ENCODE results near the gene CTDNEP1.

CTDNEP1 gene

DNA sequence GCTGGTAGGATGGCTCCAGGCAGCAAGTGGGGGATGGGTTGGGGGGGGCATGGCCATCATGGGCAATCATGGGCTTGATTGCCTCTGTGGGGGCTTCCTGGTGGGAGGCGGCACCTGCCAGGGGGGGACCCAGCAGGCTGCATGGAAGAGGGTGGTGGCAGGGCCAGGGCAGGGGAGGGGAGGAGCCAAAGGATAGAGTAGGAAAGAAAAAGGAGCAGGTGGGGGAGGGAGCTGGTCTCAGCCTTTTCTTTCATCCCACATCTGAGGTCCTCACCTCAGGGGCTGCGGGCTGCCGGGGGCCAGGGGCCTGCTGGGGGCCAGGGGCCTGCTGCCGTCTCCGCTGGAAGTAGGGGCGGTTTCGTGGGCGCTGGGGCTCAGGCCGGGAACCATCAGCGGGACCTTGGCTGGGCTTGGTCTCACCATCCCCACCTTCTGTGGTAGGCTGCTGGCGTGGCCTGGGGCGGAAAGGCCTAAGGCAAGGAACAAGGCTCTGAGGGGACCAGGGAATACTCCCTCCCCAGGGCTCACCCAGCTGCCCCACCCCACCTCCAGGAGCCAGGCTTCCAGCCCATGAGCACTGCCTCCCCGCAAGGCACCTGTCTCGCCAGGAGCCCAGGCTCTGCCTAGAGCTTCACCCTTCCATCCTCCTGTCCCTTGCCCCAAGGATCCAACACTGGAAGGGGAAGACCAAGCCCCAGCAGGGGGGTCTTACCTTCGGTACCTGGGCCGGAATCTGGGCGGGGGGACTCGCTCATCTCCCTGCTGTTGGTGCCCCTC, 37.9 kb upstream of the CTDNEP1 start:
- peaks cover 6% of the 10 kb centered on the region; the same call in 1 of the 2 replicates for H3K27me3 ChIP-seq (ENCODE audit: control insufficient read depth, insufficient read depth, low read length)

DNA sequence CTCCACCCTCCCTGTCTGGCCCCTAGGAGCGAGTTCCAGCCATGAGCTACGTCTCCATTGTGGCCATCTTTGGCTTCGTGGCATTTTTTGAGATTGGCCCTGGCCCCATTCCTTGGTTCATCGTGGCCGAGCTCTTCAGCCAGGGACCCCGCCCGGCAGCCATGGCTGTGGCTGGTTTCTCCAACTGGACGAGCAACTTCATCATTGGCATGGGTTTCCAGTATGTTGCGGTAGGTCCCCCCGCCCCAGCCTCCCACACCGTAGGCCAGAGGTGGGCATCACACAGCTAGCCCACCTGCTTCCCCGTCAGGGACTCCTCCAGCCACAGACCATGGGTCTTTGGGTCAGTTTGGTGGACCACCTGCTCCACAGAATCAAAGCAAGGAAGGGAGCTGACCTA, 34.1 kb upstream of the CTDNEP1 start:
- H3K9ac ChIP-seq (ENCODE audit: low read depth, low read length) = no peak overlapping the region
- H3K36me3 ChIP-seq (ENCODE audit: control insufficient read depth, insufficient read depth, low read length) = 0 out of 2 replicates have a peak, but pooled peaks cover 11% of the 10 kb centered on the region
- no peak overlapping the region for H3K4me3 ChIP-seq (ENCODE audit: low read depth, low read length)
- H3K27me3 ChIP-seq (ENCODE audit: control insufficient read depth, insufficient read depth, low read length) = peaks cover 18% of the 10 kb centered on the region
- H3K9me3 ChIP-seq (ENCODE audit: control insufficient read depth, insufficient read depth, low read length) = no peaks in the 10 kb centered on the region
- H3K4me1 ChIP-seq (ENCODE audit: control insufficient read depth, insufficient read depth, low read length) = peaks cover 5% of the 10 kb centered on the region
- no peak overlapping the region for H3K27ac ChIP-seq (ENCODE audit: low read depth, low read length)

More for the DNA sequence above, 37.9 kb upstream of the CTDNEP1 start:
- no peaks in the 10 kb centered on the region for H3K9me3 ChIP-seq (ENCODE audit: control insufficient read depth, insufficient read depth, low read length)
- H3K27ac ChIP-seq (ENCODE audit: low read depth, low read length) = no peak overlapping the region
- H3K9ac ChIP-seq (ENCODE audit: low read depth, low read length) = no peak overlapping the region
- peaks cover 6% of the 10 kb centered on the region for H3K4me1 ChIP-seq (ENCODE audit: control insufficient read depth, insufficient read depth, low read length)
- H3K36me3 ChIP-seq (ENCODE audit: control insufficient read depth, insufficient read depth, low read length) = 0 out of 2 replicates have a peak, but pooled peaks cover 8% of the 10 kb centered on the region
- no peak overlapping the region for H3K4me3 ChIP-seq (ENCODE audit: low read depth, low read length)

DNA sequence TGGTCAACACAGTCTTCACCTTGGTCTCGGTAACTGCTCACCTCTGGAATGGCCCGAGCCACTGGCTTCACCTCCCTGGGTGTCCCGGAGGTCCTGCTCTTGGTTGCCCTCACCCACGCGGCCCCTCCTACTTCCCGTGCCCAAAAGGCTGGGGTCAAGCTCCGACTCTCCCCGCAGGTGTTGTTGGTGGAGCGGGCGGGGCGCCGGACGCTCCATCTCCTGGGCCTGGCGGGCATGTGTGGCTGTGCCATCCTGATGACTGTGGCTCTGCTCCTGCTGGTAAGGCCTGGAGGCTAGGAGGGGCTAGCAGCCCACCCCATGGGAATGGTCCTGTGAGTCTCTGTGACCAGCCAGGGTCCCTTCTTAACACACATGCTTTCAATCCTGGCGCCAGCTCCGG, 33.4 kb upstream of the CTDNEP1 start:
- no peak overlapping the region for H3K9ac ChIP-seq (ENCODE audit: low read depth, low read length)
- peaks cover 10% of the 10 kb centered on the region for H3K4me1 ChIP-seq (ENCODE audit: control insufficient read depth, insufficient read depth, low read length)
- H3K4me3 ChIP-seq (ENCODE audit: low read depth, low read length) = no peak overlapping the region
- H3K27ac ChIP-seq (ENCODE audit: low read depth, low read length) = no peak overlapping the region
- H3K27me3 ChIP-seq (ENCODE audit: control insufficient read depth, insufficient read depth, low read length) = peaks cover 19% of the 10 kb centered on the region
- no peaks in the 10 kb centered on the region for H3K9me3 ChIP-seq (ENCODE audit: control insufficient read depth, insufficient read depth, low read length)
- H3K36me3 ChIP-seq (ENCODE audit: control insufficient read depth, insufficient read depth, low read length) = 0 out of 2 replicates have a peak, but pooled peaks cover 11% of the 10 kb centered on the region

DNA sequence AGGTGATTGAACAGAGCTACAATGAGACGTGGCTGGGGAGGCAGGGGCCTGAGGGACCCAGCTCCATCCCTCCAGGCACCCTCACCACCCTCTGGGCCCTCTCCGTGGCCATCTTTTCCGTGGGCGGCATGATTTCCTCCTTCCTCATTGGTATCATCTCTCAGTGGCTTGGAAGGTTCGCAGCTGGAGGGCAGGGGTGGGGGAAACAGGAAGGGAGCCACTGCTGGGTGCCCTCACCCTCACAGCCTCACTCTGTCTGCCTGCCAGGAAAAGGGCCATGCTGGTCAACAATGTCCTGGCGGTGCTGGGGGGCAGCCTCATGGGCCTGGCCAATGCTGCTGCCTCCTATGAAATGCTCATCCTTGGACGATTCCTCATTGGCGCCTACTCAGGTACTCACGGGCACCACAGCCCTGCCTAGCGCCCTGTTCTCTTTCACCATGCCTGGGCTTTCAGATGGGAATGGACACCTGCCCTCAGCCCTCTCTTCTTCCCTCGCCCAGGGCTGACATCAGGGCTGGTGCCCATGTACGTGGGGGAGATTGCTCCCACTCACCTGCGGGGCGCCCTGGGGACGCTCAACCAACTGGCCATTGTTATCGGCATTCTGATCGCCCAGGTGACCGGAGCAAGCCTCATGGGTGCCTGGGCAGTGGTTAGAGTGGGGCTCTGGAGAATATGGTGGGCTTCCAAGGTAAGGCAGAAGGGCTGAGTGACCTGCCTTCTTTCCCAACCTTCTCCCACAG, 32.1 kb upstream of the CTDNEP1 start:
- Histone ChIP-seq H3K4me3 (ENCODE audit: low read depth, low read length) (no peak overlapping the region), H3K9me3 (ENCODE audit: control insufficient read depth, insufficient read depth, low read length) (no peaks in the 10 kb centered on the region), H3K4me1 (ENCODE audit: control insufficient read depth, insufficient read depth, low read length) (peaks cover 14% of the 10 kb centered on the region), H3K27me3 (ENCODE audit: control insufficient read depth, insufficient read depth, low read length) (peaks cover 19% of the 10 kb centered on the region), H3K27ac (ENCODE audit: low read depth, low read length) (no peak overlapping the region), H3K36me3 (ENCODE audit: control insufficient read depth, insufficient read depth, low read length) (0 out of 2 replicates have a peak, but pooled peaks cover 11% of the 10 kb centered on the region), H3K9ac (ENCODE audit: low read depth, low read length) (no peak overlapping the region)

DNA sequence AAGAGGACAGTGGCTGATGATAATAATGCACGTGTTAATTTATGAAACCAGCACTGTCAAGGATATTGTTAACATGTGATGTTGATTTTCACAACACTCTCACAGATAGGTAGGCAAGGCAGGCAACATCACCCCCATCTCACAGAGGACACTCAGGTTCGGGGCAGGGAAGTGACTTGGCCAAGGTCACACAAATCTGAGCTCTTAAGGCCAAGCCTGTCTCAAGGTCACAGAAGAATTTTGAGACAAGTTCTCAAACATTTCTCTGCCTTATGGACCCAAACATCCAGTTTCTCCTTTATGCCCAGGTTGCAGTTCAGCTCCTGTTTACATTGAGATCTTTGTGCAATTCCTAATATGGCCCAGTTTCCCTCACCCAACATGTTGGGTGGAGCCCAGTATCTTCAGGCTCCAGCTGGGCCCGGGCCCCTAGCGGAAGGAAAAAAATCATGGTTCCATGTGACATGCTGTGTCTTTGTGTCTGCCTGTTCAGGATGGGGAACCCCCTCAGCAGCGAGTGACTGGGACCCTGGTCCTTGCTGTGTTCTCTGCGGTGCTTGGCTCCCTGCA, 31.3 kb upstream of the CTDNEP1 start:
- Histone ChIP-seq H3K9me3 (ENCODE audit: control insufficient read depth, insufficient read depth, low read length) (no peaks in the 10 kb centered on the region), H3K27ac (ENCODE audit: low read depth, low read length) (no peak overlapping the region), H3K36me3 (ENCODE audit: control insufficient read depth, insufficient read depth, low read length) (0 out of 2 replicates have a peak, but pooled peaks cover 10% of the 10 kb centered on the region), H3K9ac (ENCODE audit: low read depth, low read length) (no peak overlapping the region), H3K4me1 (ENCODE audit: control insufficient read depth, insufficient read depth, low read length) (peaks cover 14% of the 10 kb centered on the region), H3K27me3 (ENCODE audit: control insufficient read depth, insufficient read depth, low read length) (peaks cover 19% of the 10 kb centered on the region), H3K4me3 (ENCODE audit: low read depth, low read length) (peak overlapping the region; percentile 84)

DNA sequence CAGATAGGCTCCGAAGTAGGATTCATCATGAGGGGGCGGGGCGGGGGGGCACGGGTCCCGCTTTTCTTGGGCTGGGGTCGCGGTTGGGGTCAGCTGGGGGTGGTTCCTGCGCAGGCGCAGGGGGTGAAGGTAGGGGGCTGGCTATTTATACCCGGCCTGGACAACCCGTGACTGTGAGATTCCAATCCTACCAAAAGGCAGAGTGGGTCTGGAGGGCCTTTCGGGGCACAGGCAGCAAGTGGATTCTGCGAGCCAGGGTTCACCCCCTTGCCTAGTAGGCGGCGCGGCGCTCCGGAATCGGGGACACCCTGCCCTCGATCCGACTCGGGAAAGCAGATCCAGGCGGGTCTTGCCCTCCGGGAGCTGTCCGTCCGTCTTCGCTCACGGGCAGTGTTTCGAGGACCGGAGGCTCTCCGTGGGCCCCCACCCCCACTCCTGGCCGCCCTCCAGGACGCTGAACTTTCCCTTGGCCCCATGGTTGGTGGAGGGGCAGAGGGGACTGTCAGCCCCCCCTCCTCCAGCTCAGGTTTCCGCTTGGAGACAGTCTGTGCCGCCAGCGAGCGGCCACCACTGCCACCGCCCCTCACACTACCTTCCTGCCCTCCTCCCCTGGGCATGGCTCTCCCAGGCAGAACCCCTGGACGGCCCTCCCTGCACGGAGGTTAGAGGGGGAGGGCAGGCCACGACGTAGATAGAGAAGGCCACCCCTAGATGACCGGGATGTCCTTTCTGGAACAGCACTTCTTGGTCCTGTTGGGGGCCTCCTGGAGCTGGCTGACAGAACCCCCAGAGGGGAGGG, 30.6 kb upstream of the CTDNEP1 start:
- H3K27me3 ChIP-seq (ENCODE audit: control insufficient read depth, insufficient read depth, low read length) = peaks cover 19% of the 10 kb centered on the region
- peak overlapping the region; percentile 45; the same call in 1 of the 2 replicates for H3K9ac ChIP-seq (ENCODE audit: low read depth, low read length)
- peak overlapping the region; percentile 84 for H3K4me3 ChIP-seq (ENCODE audit: low read depth, low read length)
- peaks cover 14% of the 10 kb centered on the region for H3K4me1 ChIP-seq (ENCODE audit: control insufficient read depth, insufficient read depth, low read length)
- H3K36me3 ChIP-seq (ENCODE audit: control insufficient read depth, insufficient read depth, low read length) = 0 out of 2 replicates have a peak, but pooled peaks cover 8% of the 10 kb centered on the region
- no peak overlapping the region for H3K27ac ChIP-seq (ENCODE audit: low read depth, low read length)
- no peaks in the 10 kb centered on the region for H3K9me3 ChIP-seq (ENCODE audit: control insufficient read depth, insufficient read depth, low read length)

DNA sequence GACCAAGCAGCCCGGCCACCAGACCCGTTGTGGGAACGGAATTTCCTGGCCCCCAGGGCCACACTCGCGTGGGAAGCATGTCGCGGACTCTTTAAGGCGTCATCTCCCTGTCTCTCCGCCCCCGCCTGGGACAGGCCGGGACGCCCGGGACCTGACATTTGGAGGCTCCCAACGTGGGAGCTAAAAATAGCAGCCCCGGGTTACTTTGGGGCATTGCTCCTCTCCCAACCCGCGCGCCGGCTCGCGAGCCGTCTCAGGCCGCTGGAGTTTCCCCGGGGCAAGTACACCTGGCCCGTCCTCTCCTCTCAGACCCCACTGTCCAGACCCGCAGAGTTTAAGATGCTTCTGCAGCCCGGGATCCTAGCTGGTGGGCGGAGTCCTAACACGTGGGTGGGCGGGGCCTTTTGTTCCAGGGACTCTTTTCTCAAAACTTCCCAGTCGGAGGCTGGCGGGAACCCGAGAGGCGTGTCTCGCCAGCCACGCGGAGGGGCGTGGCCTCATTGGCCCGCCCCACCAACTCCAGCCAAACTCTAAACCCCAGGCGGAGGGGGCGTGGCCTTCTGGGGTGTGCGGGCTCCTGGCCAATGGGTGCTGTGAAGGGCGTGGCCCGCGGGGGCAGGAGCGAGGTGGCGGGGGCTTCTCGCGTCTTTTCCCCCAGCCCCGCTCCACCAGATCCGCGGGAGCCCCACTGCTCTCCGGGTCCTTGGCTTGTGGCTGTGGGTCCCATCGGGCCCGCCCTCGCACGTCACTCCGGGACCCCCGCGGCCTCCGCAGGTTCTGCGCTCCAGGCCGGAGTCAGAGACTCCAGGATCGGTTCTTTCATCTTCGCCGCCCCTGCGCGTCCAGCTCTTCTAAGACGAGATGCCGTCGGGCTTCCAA, 29.8 kb upstream of the CTDNEP1 start, which contains the start of gene SLC2A4:
Gene SLC2A4, plus strand, starts transcription at position 645 of the 879 bp plus-strand sequence. Its CDS starts 217 bp downstream, at position 862.
- Histone ChIP-seq H3K4me3 (ENCODE audit: low read depth, low read length) (peak within 1 kb of the TSS; percentile 84), H3K9me3 (ENCODE audit: control insufficient read depth, insufficient read depth, low read length) (no peaks in the 10 kb centered on the region), H3K9ac (ENCODE audit: low read depth, low read length) (peak within 1 kb of the TSS; percentile 45), H3K27me3 (ENCODE audit: control insufficient read depth, insufficient read depth, low read length) (peaks cover 19% of the 10 kb centered on the region), H3K36me3 (ENCODE audit: control insufficient read depth, insufficient read depth, low read length) (0 out of 2 replicates have a peak, but pooled peaks cover 8% of the 10 kb centered on the region), H3K4me1 (ENCODE audit: control insufficient read depth, insufficient read depth, low read length) (peaks cover 14% of the 10 kb centered on the region), H3K27ac (ENCODE audit: low read depth, low read length) (peak within 1 kb of the TSS; percentile 36)

DNA sequence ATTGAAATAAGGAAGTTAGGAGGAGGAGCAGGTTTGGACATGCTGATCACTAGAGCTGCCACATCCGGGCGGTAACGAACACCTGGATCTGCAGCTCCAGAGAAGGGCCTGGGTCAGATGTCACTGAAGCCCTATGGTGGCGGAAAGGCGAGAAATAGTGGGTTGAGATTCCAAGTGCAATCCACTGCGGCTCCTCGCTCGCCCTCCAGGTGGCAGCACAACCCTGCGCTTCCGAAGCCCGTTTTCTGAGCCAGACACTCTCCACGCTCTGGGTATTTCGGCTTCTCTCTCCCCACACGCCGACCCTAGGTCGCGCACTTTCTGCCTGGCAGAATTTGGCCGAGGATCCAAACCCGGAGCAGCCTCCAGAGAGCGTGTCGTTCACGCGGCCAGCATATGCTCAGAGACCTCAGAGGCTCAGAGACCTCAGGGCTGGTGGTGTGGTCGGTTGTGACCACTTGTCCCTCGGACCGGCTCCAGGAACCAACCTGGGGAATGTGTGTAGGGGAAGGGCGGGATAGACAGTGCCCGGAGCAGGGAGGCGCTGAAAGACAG, 29.1 kb upstream of the CTDNEP1 start:
- Histone ChIP-seq H3K4me1 (ENCODE audit: control insufficient read depth, insufficient read depth, low read length) (peaks cover 14% of the 10 kb centered on the region), H3K9me3 (ENCODE audit: control insufficient read depth, insufficient read depth, low read length) (no peaks in the 10 kb centered on the region), H3K4me3 (ENCODE audit: low read depth, low read length) (peak overlapping the region; percentile 84), H3K9ac (ENCODE audit: low read depth, low read length) (peak overlapping the region; percentile 41), H3K27me3 (ENCODE audit: control insufficient read depth, insufficient read depth, low read length) (peaks cover 19% of the 10 kb centered on the region), H3K36me3 (ENCODE audit: control insufficient read depth, insufficient read depth, low read length) (0 out of 2 replicates have a peak, but pooled peaks cover 8% of the 10 kb centered on the region), H3K27ac (ENCODE audit: low read depth, low read length) (peak overlapping the region; percentile 36)

DNA sequence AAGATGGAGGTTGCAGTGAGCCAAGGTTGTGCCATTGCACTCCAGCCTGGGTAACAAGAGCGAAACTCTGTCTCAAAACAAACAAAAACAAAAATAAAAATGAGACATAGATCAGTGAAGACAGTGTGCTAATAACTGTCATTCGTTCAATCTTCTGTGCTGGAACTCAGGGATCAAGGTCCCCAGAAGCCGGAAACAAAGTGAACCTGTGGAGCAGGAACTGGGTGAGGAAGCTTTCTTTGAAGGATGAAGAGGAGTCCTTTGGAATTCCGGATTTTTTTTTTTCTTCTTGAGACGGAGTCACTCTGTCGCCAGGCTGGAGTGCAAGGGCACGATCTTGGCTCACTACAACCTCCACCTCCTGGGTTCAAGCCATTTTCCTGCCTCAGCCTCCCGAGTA, 27.9 kb upstream of the CTDNEP1 start:
- H3K9ac ChIP-seq (ENCODE audit: low read depth, low read length) = no peak overlapping the region
- 0 out of 2 replicates have a peak, but pooled peaks cover 4% of the 10 kb centered on the region for H3K36me3 ChIP-seq (ENCODE audit: control insufficient read depth, insufficient read depth, low read length)
- H3K4me1 ChIP-seq (ENCODE audit: control insufficient read depth, insufficient read depth, low read length) = peaks cover 14% of the 10 kb centered on the region
- H3K4me3 ChIP-seq (ENCODE audit: low read depth, low read length) = no peak overlapping the region
- peaks cover 19% of the 10 kb centered on the region for H3K27me3 ChIP-seq (ENCODE audit: control insufficient read depth, insufficient read depth, low read length)
- no peak overlapping the region for H3K27ac ChIP-seq (ENCODE audit: low read depth, low read length)
- no peaks in the 10 kb centered on the region for H3K9me3 ChIP-seq (ENCODE audit: control insufficient read depth, insufficient read depth, low read length)

Data from HUES48 (cell line).